SU-DHL-6 (cell line): ENCODE results near the gene VEGFC.

Experiments used
- CTCF ChIP-seq: fragments of 200-600 bp; sonication (generic); IDR thresholded peaks from one replicate; pipeline ENCODE4 v1.5.1; 2017; ENCODE audit warnings: antibody characterized with exemption, mild to moderate bottlenecking, low read length, moderate library complexity; ENCODE audit not compliant: insufficient read depth, poor library complexity, severe bottlenecking
- EZH2phosphoT487 ChIP-seq: fragments of 200-600 bp; sonication (generic), shearing (Covaris generic); conservative IDR thresholded peaks from 2 replicates; pipeline ENCODE4 v1.6.1; 2018; ENCODE audit warnings: mild to moderate bottlenecking, antibody characterized with exemption, low read length, moderate library complexity, mixed read lengths

- TF ChIP-seq CTCF (no peak), EZH2phosphoT487 (no peak)
These were observed 2.3 kb downstream of the VEGFC start for GRCh38 chr4:176790398-176790797.
